Heart left ventricle (tissue), 13 donors: ENCODE results near the gene LNX1.

Experiments used
- POLR2A ChIP-seq, 2 donors: fragments of 450-650 bp; IDR thresholded peaks; one replicate each; pipeline ENCODE4 v1.6.1; 2017; ENCODE audit warnings: antibody characterized with exemption in 2 of 2, mild to moderate bottlenecking in 2 of 2, moderate library complexity in 2 of 2
- TF ChIP-seq, protein P1 (sequence below), 12 donors: fragments of 200-600 bp; sonication (generic) in 4 of 12; IDR thresholded peaks; one replicate each; pipeline versions ENCODE4 v1.5.0 to v1.8.0; 2018 to 2022; ENCODE audit warnings: antibody characterized with exemption in 12 of 12, mild to moderate bottlenecking in 5 of 12
- donor health status: ischemic (EF 13 %, LVEDD 7.1; RV severe dilation, severe dysfunction).
- donor health status: DM: no; HTN: yes; CAD: no.
- donor health status: DM: no; HTN: no; CAD: no.
- donor health status: ischemic (EF 25% LVEDD 6.9; RV normal size, moderate dysfunction).
- donor health status: ischemic (EF 25% LVEDD 5.7; RV mildly dilated, moderate dysfunction).
- donor health status: ischemic (EF 35%, LVEDD 5.7; RV mildly dilated, moderate dysfunction).
- donor health status: nonischemic (EF 11% LVEDD 7.7; RV severe dilation, severe dysfunction).
- donor health status: DM: yes; HTN: yes; CAD: no.
- donor health status: PGD.
- donor health status: ischemic (EF 29% LVEDD 5.4; RV normal size, mild dysfunction).
- donor health status: nonischemic (EF 23%, LVEDD 6.1; RV moderate dilation, normal function).

DNA sequence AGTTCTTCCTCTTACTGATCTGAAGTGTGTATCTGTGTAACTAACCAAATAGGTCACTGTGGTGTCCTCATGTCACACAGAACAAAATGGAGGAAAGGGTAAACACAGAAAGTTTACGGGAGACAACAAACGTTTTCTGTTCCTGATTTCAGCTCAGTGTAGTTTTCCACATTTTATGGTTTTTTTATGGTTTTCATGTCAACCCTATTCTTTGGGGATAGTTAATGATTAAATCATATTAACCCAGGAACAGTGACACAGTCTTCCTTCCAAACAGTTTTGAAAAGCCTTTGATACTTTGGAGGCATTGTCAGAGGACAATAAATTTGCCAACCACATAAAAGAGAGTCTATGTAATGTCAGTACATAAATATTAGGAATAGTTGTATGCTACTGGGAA, 4.2 kb downstream of the LNX1 start:
- TF ChIP-seq, protein P1, sequence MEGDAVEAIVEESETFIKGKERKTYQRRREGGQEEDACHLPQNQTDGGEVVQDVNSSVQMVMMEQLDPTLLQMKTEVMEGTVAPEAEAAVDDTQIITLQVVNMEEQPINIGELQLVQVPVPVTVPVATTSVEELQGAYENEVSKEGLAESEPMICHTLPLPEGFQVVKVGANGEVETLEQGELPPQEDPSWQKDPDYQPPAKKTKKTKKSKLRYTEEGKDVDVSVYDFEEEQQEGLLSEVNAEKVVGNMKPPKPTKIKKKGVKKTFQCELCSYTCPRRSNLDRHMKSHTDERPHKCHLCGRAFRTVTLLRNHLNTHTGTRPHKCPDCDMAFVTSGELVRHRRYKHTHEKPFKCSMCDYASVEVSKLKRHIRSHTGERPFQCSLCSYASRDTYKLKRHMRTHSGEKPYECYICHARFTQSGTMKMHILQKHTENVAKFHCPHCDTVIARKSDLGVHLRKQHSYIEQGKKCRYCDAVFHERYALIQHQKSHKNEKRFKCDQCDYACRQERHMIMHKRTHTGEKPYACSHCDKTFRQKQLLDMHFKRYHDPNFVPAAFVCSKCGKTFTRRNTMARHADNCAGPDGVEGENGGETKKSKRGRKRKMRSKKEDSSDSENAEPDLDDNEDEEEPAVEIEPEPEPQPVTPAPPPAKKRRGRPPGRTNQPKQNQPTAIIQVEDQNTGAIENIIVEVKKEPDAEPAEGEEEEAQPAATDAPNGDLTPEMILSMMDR (IDR thresholded peaks at IDR 0.05): no peak
- TF ChIP-seq POLR2A (IDR thresholded peaks at IDR 0.05): no peak
